ENCODE measurements around the gene WWP2. TPM values are rescaled to one million over a fixed set of nuclear protein-coding genes. Genes with fewer than 3 reads are reported as not detected.

Gene WWP2
- polyA plus RNA-seq, 5 donors, result 26.6 to 34.0 (median 30.8) TPM

Other genes starting within 250 kb of the WWP2 start
- 10 to 100 TPM; 31.4 to 64.5 (median 56.4) TPM for gene NFAT5, start 196.4 kb upstream of the WWP2 start, polyA plus RNA-seq (ENCODE audit: insufficient read depth in 1 of 5, insufficient read length in 5 of 5, low replicate concordance in 1 of 5)
- gene NQO1, start 35.8 kb upstream of the WWP2 start, polyA plus RNA-seq (ENCODE audit: insufficient read depth in 1 of 5, insufficient read length in 5 of 5, low replicate concordance in 1 of 5), result 10 to 100 TPM in 4 of 5 donors, 1 to 10 TPM in 1; 9.8 to 29.9 (median 13.5) TPM
- 10 to 100 TPM; 62.0 to 75.9 (median 66.2) TPM for gene NOB1, start 7.4 kb upstream of the WWP2 start, polyA plus RNA-seq (ENCODE audit: insufficient read depth in 1 of 5, insufficient read length in 5 of 5, low replicate concordance in 1 of 5)
- 1 to 10 TPM in 1 of 5 donors, under 1 TPM in 4; 0.48 to 1.4 (median 0.89) TPM for gene CLEC18A, start 189.0 kb downstream of the WWP2 start, polyA plus RNA-seq (ENCODE audit: insufficient read depth in 1 of 5, insufficient read length in 5 of 5, low replicate concordance in 1 of 5)